AG04450 (cell line): Measurements from ENCODE around the gene ZNF764. TPM values are rescaled to one million over a fixed set of nuclear protein-coding genes. Genes with fewer than 3 reads are reported as not detected.
"Not testable (repeated sequence)": the region's sequence is repeated elsewhere in the genome, so short reads cannot be mapped to it uniquely, and the experiment has no call there.

Source experiments
- CTCF ChIA-PET: fragments of 300-600, 350-600 bp; formaldehyde crosslinking; extraction: SDS; loops from one replicate; lab custom pipeline; 2022; ENCODE audit warnings: antibody characterized with exemption, inconsistent platforms; lab: Charles Lee
- POLR2A ChIA-PET: fragments of 350-600 bp; formaldehyde crosslinking; extraction: SDS; loops from one replicate; lab custom pipeline; 2021; ENCODE audit warnings: antibody characterized with exemption, inconsistent platforms; lab: Yijun Ruan, JAX
- DNase-seq: peaks from one replicate; pipeline ENCODE4 v3.0.0-alpha.2; 2011; ENCODE audit warnings: low read depth, low spot score
- H3K27ac ChIP-seq: one replicate; pipeline ENCODE4 v1.5.1; 2012; ENCODE audit warnings: low read depth, low read length, control low read depth
- H3K27me3 ChIP-seq: one replicate; pipeline ENCODE4 v1.6.0; 2012; ENCODE audit warnings: low read length; ENCODE audit not compliant: control insufficient read depth, insufficient read depth
- H3K4me3 ChIP-seq: 2 replicates; pipeline ENCODE4 v1.5.1; 2011; ENCODE audit warnings: mild to moderate bottlenecking, low read depth, low read length, control low read depth
- H3K9me3 ChIP-seq: 2 replicates; pipeline ENCODE4 v1.5.1; 2012; ENCODE audit warnings: low read length; ENCODE audit not compliant: control insufficient read depth, insufficient read depth
- polyA plus RNA-seq: library from polyadenylated mRNA; depleted of rRNA; stranded (reverse); fragments of >200 nt; gene quantifications from 2 replicates; pipeline ENCODE4 v1.2.3, GENCODE V29; 2011
- TF ChIP-seq, protein P1 (sequence below): IDR thresholded peaks from 2 replicates; pipeline ENCODE4 v1.5.1; 2011; ENCODE audit warnings: low read depth, low read length, control low read depth, inconsistent platforms

The ZNF764 gene
- polyA plus RNA-seq, 1 experiment: 2.5 TPM

DNA sequence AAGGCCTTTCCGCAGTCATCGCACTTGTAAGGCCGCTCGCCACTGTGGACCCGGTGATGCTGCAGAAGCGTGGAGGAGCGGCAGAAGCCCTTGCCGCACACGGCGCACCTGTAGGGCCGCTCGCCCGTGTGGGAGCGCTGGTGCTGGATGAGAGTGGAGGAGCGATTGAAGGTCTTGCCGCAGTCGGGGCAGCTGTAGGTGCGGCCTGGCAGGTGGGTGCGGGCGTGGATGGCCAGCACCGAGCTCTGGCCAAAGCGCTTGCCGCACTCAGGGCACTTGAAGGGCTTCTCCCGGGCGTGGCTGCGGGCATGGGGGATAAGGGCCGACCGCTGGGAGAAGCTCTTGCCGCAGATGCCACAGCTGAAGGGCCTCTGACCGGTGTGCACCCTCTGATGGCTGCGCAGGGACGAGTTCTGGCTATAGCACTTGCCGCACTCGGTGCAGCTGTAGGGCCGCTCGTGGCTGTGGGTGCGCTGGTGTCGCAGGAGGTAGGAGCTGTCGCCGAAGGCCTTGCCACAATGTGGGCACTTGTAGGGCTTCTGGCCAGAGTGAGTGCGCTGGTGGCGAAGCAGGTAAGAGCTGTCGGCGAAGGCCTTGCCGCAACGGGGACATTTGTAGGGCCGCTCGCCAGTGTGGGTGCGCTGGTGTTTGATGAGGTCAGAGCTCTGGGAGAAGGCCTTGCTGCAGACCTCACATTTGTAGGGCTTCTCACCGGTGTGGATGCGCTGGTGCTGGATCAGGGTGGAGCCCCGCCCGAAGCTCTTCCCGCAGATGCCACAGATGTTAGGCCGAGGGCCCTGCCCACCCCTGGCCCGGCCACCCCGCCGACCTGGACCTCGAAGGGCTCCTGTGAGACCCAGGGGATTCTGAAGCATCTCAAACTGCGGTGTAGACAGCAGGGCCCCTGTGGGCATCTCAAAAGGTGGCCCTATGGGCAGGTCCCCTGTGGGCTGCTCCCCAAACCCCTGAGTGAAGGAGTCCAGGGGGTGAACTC is 33.3 kb downstream of the ZNF764 start:
- CTCF ChIA-PET: interaction anchor here (0.7 kb wide), 1 partner anchor 75 kb away, joined by 4 read pairs; no protein-coding TSS in a partner anchor
- Histone ChIP-seq H3K27ac (no peak overlapping the region), H3K9me3 (no peaks in the 10 kb centered on the region; the same call in 1 of the 2 replicates), H3K27me3 (no peaks in the 10 kb centered on the region), H3K4me3 (no peak overlapping the region)
- POLR2A ChIA-PET: no interaction called here
- TF ChIP-seq, protein P1, sequence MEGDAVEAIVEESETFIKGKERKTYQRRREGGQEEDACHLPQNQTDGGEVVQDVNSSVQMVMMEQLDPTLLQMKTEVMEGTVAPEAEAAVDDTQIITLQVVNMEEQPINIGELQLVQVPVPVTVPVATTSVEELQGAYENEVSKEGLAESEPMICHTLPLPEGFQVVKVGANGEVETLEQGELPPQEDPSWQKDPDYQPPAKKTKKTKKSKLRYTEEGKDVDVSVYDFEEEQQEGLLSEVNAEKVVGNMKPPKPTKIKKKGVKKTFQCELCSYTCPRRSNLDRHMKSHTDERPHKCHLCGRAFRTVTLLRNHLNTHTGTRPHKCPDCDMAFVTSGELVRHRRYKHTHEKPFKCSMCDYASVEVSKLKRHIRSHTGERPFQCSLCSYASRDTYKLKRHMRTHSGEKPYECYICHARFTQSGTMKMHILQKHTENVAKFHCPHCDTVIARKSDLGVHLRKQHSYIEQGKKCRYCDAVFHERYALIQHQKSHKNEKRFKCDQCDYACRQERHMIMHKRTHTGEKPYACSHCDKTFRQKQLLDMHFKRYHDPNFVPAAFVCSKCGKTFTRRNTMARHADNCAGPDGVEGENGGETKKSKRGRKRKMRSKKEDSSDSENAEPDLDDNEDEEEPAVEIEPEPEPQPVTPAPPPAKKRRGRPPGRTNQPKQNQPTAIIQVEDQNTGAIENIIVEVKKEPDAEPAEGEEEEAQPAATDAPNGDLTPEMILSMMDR: no peak
- DNase-seq: no peak

GRCh38 chr16:30523768-30524574 is 34.2 kb downstream of the ZNF764 start:
- no peak overlapping the region for H3K27ac ChIP-seq
- POLR2A ChIA-PET: no interaction called here
- H3K27me3 ChIP-seq: no peaks in the 10 kb centered on the region
- CTCF ChIA-PET: interaction anchor here (0.7 kb wide), 1 partner anchor 75 kb away, joined by 4 read pairs; no protein-coding TSS in a partner anchor
- H3K9me3 ChIP-seq: no peaks in the 10 kb centered on the region; the same call in 1 of the 2 replicates
- H3K4me3 ChIP-seq: no peak overlapping the region
- TF ChIP-seq, protein P1: no peak
- no peak for DNase-seq

- H3K27me3 ChIP-seq, POLR2A ChIA-PET, H3K4me3 ChIP-seq, H3K9me3 ChIP-seq, DNase-seq, H3K27ac ChIP-seq: not testable (repeated sequence)
- CTCF ChIA-PET: interaction anchor here (0.6 to 1.2 kb wide), 2 partner anchors 73 to 76 kb away, joined by 3 read pairs; no protein-coding TSS in a partner anchor
Measured at GRCh38 chr16:30522702-30523463, 35.3 kb downstream of the ZNF764 start.

- ChIA-PET CTCF (interaction anchor here (0.6 to 1.2 kb wide), 2 partner anchors 73 to 75 kb away, joined by 3 read pairs; no protein-coding TSS in a partner anchor), POLR2A (no interaction called here)
- H3K9me3 ChIP-seq: no peaks in the 10 kb centered on the region; the same call in 1 of the 2 replicates
- no peak overlapping the region for H3K4me3 ChIP-seq
- H3K27ac ChIP-seq: peak overlapping the region; percentile 21
- H3K27me3 ChIP-seq: peaks cover 4% of the 10 kb centered on the region
- TF ChIP-seq, protein P1: no peak
- no peak for DNase-seq
Measured at GRCh38 chr16:30521873-30522641, 36.1 kb downstream of the ZNF764 start.
